ENCODE data around the gene BLOC1S1. TPM values are rescaled to one million over a fixed set of nuclear protein-coding genes. Genes with fewer than 3 reads are reported as not detected.

BLOC1S1 gene
- total RNA-seq, 4 donors from 2014 or later: 53.6 to 238 (median 140) TPM

DNA sequence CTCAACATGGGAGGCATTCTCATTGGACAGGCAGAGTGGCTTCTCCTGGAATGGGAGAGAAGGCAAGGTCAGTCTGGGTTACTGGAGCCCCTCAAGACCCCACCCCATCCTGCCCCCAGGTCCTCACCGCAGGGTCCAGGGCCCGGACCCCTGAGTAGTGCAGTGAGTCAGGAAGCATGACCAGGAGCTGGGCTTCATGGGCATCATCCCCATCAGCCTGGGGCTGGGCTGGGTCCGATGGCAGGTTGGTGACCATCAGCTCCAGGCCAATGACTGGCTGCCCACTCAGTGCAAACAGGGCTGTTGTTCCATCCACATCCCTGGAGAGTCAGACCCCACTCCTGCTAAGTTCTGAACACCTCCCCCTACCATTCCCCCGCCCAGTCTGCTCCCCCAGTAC, 21.2 kb upstream of the BLOC1S1 start:
- peak in 1 of 2 donors; percentile 7 for DNase-seq
- H3K36me3 ChIP-seq: no peaks in the 10 kb centered on the region
- no peak for TF ChIP-seq POLR2A (IDR thresholded peaks at IDR 0.05)
- TF ChIP-seq, protein P1, sequence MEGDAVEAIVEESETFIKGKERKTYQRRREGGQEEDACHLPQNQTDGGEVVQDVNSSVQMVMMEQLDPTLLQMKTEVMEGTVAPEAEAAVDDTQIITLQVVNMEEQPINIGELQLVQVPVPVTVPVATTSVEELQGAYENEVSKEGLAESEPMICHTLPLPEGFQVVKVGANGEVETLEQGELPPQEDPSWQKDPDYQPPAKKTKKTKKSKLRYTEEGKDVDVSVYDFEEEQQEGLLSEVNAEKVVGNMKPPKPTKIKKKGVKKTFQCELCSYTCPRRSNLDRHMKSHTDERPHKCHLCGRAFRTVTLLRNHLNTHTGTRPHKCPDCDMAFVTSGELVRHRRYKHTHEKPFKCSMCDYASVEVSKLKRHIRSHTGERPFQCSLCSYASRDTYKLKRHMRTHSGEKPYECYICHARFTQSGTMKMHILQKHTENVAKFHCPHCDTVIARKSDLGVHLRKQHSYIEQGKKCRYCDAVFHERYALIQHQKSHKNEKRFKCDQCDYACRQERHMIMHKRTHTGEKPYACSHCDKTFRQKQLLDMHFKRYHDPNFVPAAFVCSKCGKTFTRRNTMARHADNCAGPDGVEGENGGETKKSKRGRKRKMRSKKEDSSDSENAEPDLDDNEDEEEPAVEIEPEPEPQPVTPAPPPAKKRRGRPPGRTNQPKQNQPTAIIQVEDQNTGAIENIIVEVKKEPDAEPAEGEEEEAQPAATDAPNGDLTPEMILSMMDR (IDR thresholded peaks at IDR 0.05): no peak
- H3K27ac ChIP-seq: no peak overlapping the region
- H3K27me3 ChIP-seq: no peaks in the 10 kb centered on the region
- intact Hi-C loops (cut with DNase I; ENCODE audit: low total_unique reads): no loop called here
- no peaks in the 10 kb centered on the region for H3K9me3 ChIP-seq
- no peak overlapping the region for H3K4me3 ChIP-seq
- H3K4me1 ChIP-seq: no peaks in the 10 kb centered on the region

DNA sequence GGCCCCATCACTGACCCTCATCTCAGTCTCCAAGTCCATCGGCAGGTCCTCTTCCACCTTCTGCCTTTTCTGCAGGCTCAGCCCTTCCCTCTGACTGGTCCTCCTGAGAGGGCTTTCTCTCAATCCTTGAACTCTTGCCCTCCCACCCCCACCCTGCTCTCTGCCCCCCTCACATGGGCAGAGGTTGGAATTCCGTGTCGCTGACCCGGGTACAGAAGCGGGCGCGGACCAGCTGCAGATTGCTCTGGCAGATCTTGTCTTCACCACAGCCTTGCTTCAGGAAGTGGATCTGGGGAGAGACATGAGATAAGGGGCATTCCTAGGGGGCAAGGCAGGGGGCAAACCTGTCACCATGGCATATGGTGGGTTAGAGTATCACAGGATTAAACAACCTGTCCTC, 20.5 kb upstream of the BLOC1S1 start:
- DNase-seq: peak in 1 of 2 donors; percentile 6
- H3K27me3 ChIP-seq: no peaks in the 10 kb centered on the region
- TF ChIP-seq, protein P1 (IDR thresholded peaks at IDR 0.05): no peak
- no peak for TF ChIP-seq POLR2A (IDR thresholded peaks at IDR 0.05)
- intact Hi-C loops (cut with DNase I; ENCODE audit: low total_unique reads): no loop called here
- no peaks in the 10 kb centered on the region for H3K4me1 ChIP-seq
- no peaks in the 10 kb centered on the region for H3K9me3 ChIP-seq
- no peak overlapping the region for H3K4me3 ChIP-seq
- H3K27ac ChIP-seq: no peak overlapping the region
- no peaks in the 10 kb centered on the region for H3K36me3 ChIP-seq

DNA sequence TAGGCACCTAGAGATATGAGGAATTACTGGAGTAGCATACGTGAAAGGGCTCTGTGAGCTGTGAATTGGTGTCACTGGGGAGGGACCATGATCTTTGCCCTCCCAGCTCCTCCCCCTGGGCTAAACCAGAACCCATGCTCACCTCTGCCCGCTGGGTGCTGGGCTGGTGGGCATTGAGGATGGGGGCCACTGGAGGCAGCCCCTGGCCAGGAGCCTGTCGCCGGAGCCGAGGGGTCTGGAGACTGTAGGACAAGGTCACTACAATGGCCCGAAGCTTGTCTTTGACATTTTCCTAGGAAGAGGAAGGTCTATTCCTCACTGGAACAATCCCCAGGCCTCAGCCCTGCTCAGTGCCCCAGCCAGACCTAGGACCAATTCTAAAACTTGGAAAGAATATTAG, 19.7 kb upstream of the BLOC1S1 start:
- Histone ChIP-seq H3K4me1 (no peaks in the 10 kb centered on the region), H3K9me3 (no peaks in the 10 kb centered on the region), H3K36me3 (no peaks in the 10 kb centered on the region), H3K4me3 (no peak overlapping the region), H3K27ac (no peak overlapping the region), H3K27me3 (no peaks in the 10 kb centered on the region)
- DNase-seq: peak; percentile 1 to 2
- intact Hi-C loops (cut with DNase I; ENCODE audit: low total_unique reads): no loop called here
- TF ChIP-seq, protein P1 (IDR thresholded peaks at IDR 0.05): no peak
- TF ChIP-seq POLR2A (IDR thresholded peaks at IDR 0.05): no peak

DNA sequence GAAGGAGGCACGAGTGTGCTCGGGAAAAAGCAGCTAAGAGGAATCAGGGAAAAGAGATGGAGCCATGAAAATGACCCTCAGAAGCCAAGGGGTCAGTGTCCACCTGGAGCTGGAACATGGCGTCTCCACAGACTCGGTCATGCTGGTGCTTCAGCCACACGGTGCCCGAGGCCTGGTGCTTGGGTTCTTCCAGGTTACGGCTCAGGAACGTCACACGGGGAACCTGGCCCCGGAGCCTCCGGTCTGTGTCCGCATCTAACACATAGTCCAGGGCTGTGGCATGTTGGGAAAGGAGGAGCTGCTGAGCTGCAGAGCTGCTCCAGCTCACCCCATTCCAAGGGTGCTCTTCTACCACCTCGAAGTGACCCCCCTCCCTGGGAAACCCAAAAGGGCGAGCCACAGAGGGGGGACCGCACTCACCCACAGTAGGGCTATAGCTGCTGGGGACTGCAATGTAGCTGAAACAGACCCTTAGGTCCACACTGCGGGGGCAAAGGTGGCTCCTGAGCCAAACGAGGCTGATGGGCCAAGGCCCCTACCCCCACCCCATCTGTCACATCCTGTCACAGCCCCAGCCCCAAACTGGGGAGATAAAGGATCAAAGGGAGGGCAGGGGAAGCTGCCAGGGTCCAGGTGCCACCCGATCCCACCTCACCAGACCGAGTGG, 18.9 kb upstream of the BLOC1S1 start:
- intact Hi-C loops (cut with DNase I; ENCODE audit: low total_unique reads): no loop called here
- no peak overlapping the region for H3K4me3 ChIP-seq
- no peak for TF ChIP-seq POLR2A (IDR thresholded peaks at IDR 0.05)
- TF ChIP-seq, protein P1 (IDR thresholded peaks at IDR 0.05): no peak
- no peaks in the 10 kb centered on the region for H3K27me3 ChIP-seq
- H3K36me3 ChIP-seq: no peaks in the 10 kb centered on the region
- DNase-seq: peak; percentile 11 to 12
- no peak overlapping the region for H3K27ac ChIP-seq
- H3K4me1 ChIP-seq: no peaks in the 10 kb centered on the region
- H3K9me3 ChIP-seq: no peaks in the 10 kb centered on the region

DNA sequence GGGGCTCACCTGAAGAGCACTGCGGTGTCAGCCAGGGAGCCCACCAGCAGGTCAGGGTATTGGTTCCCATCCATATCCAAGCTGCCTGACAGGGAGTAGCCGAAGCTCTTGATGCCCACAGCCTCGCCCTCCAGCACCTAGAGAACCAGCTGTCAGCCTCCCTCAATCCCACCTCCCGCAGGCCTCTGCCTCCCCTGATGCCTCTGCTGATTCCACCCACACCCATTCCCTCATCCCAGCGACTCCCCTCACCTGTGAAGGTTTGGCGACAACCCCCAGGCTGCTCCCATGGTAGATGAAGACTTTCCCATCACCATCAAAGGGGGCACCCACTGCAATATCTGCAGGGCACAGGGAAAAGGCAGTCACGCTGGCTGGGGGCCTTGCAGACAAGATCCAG, 18.2 kb upstream of the BLOC1S1 start:
- peak; percentile 5 to 8 for DNase-seq
- Histone ChIP-seq H3K27me3 (no peaks in the 10 kb centered on the region), H3K36me3 (no peaks in the 10 kb centered on the region), H3K4me1 (no peaks in the 10 kb centered on the region), H3K4me3 (no peak overlapping the region), H3K9me3 (no peaks in the 10 kb centered on the region), H3K27ac (no peak overlapping the region)
- intact Hi-C loops (cut with DNase I; ENCODE audit: low total_unique reads): no loop called here
- TF ChIP-seq, protein P1 (IDR thresholded peaks at IDR 0.05): no peak
- no peak for TF ChIP-seq POLR2A (IDR thresholded peaks at IDR 0.05)

Data from uterus (tissue), 4 donors.